B cell (primary cell): Measurements from ENCODE around the gene PITX3. TPM values are rescaled to one million over a fixed set of nuclear protein-coding genes. Genes with fewer than 3 reads are reported as not detected.
"Not testable (repeated sequence)": the region's sequence is repeated elsewhere in the genome, so short reads cannot be mapped to it uniquely, and the experiment has no call there.

ENCODE experiments used
- ATAC-seq: fragments of 200-7000 bp; cut with Tn5 transposase; one replicate; pipeline ENCODE4 v1.10.0; 2021; ENCODE audit warnings: low read depth, mild to moderate bottlenecking, moderate number of reproducible peaks, moderate library complexity
- CTCF ChIA-PET: fragments of 350-600 bp; sonication (Branson Sonifier 250); formaldehyde crosslinking; loops from one replicate; lab custom pipeline; 2021; ENCODE audit warnings: antibody characterized with exemption, inconsistent platforms; lab: Charles Lee
- POLR2A ChIA-PET: fragments of 350-600 bp; sonication (Branson Sonifier 250); formaldehyde crosslinking; loops from one replicate; lab custom pipeline; 2021; ENCODE audit warnings: antibody characterized with exemption; lab: Charles Lee
- DNase-seq: peaks from one replicate; pipeline ENCODE4 v3.0.0; 2013
- H2AFZ ChIP-seq: 2 replicates; pipeline ENCODE4 v1.6.1; 2012; ENCODE audit warnings: mild to moderate bottlenecking, low read depth, low read length; ENCODE audit not compliant: insufficient read depth, poor library complexity, severe bottlenecking
- H3K27ac ChIP-seq, 2 donors: 1 replicate in 1 of 2; 2 replicates in 1 of 2; pipeline ENCODE4 v1.5.1; 2012 to 2013; ENCODE audit warnings: low read length in 2 of 2, mild to moderate bottlenecking in 2 of 2, moderate library complexity in 1 of 2
- H3K27me3 ChIP-seq, 4 experiments: fragments of 200-600 bp in 1 of 4; sonication (generic) in 1 of 4; replicated peaks in 1 of 4; 1 replicate in 2 of 4; 2 replicates in 2 of 4; pipeline versions ENCODE4 v1.6.1 to v1.7.0; 2013 to 2016; ENCODE audit warnings: low read length in 3 of 4, mild to moderate bottlenecking in 2 of 4, mixed read lengths in 1 of 4, moderate library complexity in 1 of 4; ENCODE audit not compliant: insufficient read depth in 4 of 4, control insufficient read depth in 3 of 4; ENCODE audit errors: control extremely low read depth in 1 of 4
- H3K36me3 ChIP-seq, 2 experiments: replicated peaks in 1 of 2; 1 replicate in 1 of 2; 2 replicates in 1 of 2; pipeline versions ENCODE4 v1.6.1 to v1.7.1; 2013; ENCODE audit warnings: low read length in 1 of 2; ENCODE audit not compliant: insufficient read depth in 2 of 2, control insufficient read depth in 1 of 2; ENCODE audit errors: control extremely low read depth in 1 of 2, extremely low read depth in 1 of 2
- H3K4me1 ChIP-seq, 2 donors: fragments of 200-600 bp in 1 of 2; sonication (generic) in 1 of 2; 1 replicate in 1 of 2; 2 replicates in 1 of 2; pipeline versions ENCODE4 v1.5.1 to v1.6.1; 2013 to 2017; ENCODE audit warnings: low read length in 2 of 2; ENCODE audit not compliant: control insufficient read depth in 2 of 2, insufficient read depth in 2 of 2
- H3K4me2 ChIP-seq: replicated peaks from 2 replicates; pipeline ENCODE3; 2012; ENCODE audit warnings: mild to moderate bottlenecking, low read depth, low read length; ENCODE audit not compliant: poor library complexity, severe bottlenecking
- H3K4me3 ChIP-seq, 5 experiments: fragments of 200-600 bp in 1 of 5; sonication (generic) in 1 of 5; 1 replicate in 3 of 5; 2 replicates in 2 of 5; pipeline versions ENCODE4 v1.5.1 to v1.7.0; 2011 to 2016; ENCODE audit warnings: low read length in 4 of 5, mild to moderate bottlenecking in 4 of 5, low read depth in 2 of 5, control low read depth in 1 of 5, moderate library complexity in 1 of 5; ENCODE audit not compliant: insufficient read depth in 1 of 5; ENCODE audit errors: control extremely low read depth in 1 of 5, extremely low read depth in 1 of 5
- H3K79me2 ChIP-seq: fragments of 200-600 bp; sonication (generic); one replicate; pipeline ENCODE4 v1.6.0; 2016; ENCODE audit warnings: low read length; ENCODE audit not compliant: control insufficient read depth, insufficient read depth
- H3K9ac ChIP-seq: fragments of 200-600 bp; sonication (generic); 2 replicates; pipeline ENCODE4 v1.6.1; 2017; ENCODE audit warnings: mild to moderate bottlenecking, low read length, moderate library complexity
- H3K9me3 ChIP-seq, 3 donors: one replicate each; pipeline versions ENCODE4 v1.6.1 to v1.7.1; 2013; ENCODE audit warnings: low read length in 2 of 3; ENCODE audit not compliant: control insufficient read depth in 2 of 3, insufficient read depth in 1 of 3; ENCODE audit errors: control extremely low read depth in 1 of 3
- H4K20me1 ChIP-seq: 2 replicates; pipeline ENCODE4 v1.6.0; 2012; ENCODE audit warnings: mild to moderate bottlenecking, low read length; ENCODE audit not compliant: insufficient read depth, control insufficient read depth, poor library complexity, severe bottlenecking
- H3K27ac Mint-ChIP-seq: one replicate; pipeline ENCODE4 v1.8.0; 2021; ENCODE audit warnings: mixed read lengths
- H3K27me3 Mint-ChIP-seq: one replicate; pipeline ENCODE4 v1.8.0; 2021; ENCODE audit warnings: mixed read lengths
- H3K4me1 Mint-ChIP-seq: one replicate; pipeline ENCODE4 v1.8.0; 2021; ENCODE audit warnings: mixed read lengths
- H3K4me3 Mint-ChIP-seq: one replicate; pipeline ENCODE4 v1.8.0; 2021; ENCODE audit warnings: mixed read lengths
- H3K9me3 Mint-ChIP-seq: one replicate; pipeline ENCODE4 v1.8.0; 2022; ENCODE audit warnings: mixed read lengths; ENCODE audit not compliant: insufficient read depth
- CTCF ChIP-seq: fragments of 200-600 bp; IDR thresholded peaks from one replicate; pipeline ENCODE4 v1.8.0; 2022; ENCODE audit warnings: antibody characterized with exemption, mild to moderate bottlenecking
- EZH2 ChIP-seq: IDR thresholded peaks from 2 replicates; pipeline ENCODE4 v1.6.1; 2012; ENCODE audit warnings: borderline replicate concordance, low read depth, mild to moderate bottlenecking, moderate library complexity, low read length; ENCODE audit not compliant: insufficient read depth, poor library complexity, severe bottlenecking
- WGBS: methylation state at CpG from one replicate; pipeline ENCODE4 v1.1.5; 2013; ENCODE audit warnings: missing lambda C conversion rate; ENCODE audit not compliant: insufficient coverage; 5-methylcytosine and 5-hydroxymethylcytosine counted together
- intact Hi-C: fragments of 100-400 bp; cut with micrococcal nuclease; formaldehyde crosslinking; loops from one replicate; pipeline ENCODE4 v1.10.0; 2022
- polyA plus RNA-seq: library from polyadenylated mRNA; depleted of rRNA; stranded (reverse); fragments of >200 nt; gene quantifications from 2 replicates; pipeline ENCODE4 v1.2.3, GENCODE V29; 2012
- total RNA-seq, 2 donors: library from RNA; stranded (reverse); fragments of 120-200 nt in 1 of 2; gene quantifications; 1 replicate in 1 of 2; 2 replicates in 1 of 2; pipeline versions ENCODE4 v1.2.3 to v1.2.4, GENCODE V29; 2013 to 2022

PITX3 gene
- total and polyA plus RNA-seq, 2 donors (not counting 1 experiment from before 2014, with no cell fraction given): not detected

- Histone ChIP-seq H3K27ac (no peak overlapping the region), H4K20me1 (no peaks in the 10 kb centered on the region), H3K9me3 (no peaks in the 10 kb centered on the region), H3K27me3 (peaks cover 0 to 5% (median 3%) of the 10 kb centered on the region in 4 experiments), H2AFZ (no peak overlapping the region), H3K9ac (no peak overlapping the region), H3K4me3 (no peak overlapping the region), H3K4me2 (no peak overlapping the region), H3K79me2 (no peaks in the 10 kb centered on the region), H3K4me1 (peaks cover under 1 to 1% of the 10 kb centered on the region in 2 donors), H3K36me3 (no peaks in the 10 kb centered on the region)
- ChIA-PET CTCF (interaction anchor here (1.0 to 1.3 kb wide), 3 partner anchors 51 to 156 kb away, joined by 3 to 4 read pairs (median 3); no protein-coding TSS in a partner anchor), POLR2A (no interaction called here)
- H3K27ac Mint-ChIP-seq: no peak overlapping the region
- ATAC-seq (no peak), DNase-seq (no peak)
- H3K4me3 Mint-ChIP-seq: no peak overlapping the region
- H3K27me3 Mint-ChIP-seq: peaks cover 27% of the 10 kb centered on the region
- no peaks in the 10 kb centered on the region for H3K9me3 Mint-ChIP-seq
- intact Hi-C loops: no loop called here
- TF ChIP-seq EZH2 (no peak), CTCF (no peak)
- no peaks in the 10 kb centered on the region for H3K4me1 Mint-ChIP-seq
Measured at GRCh38 chr10:102220612-102221011, 20.7 kb downstream of the PITX3 start.

- Histone ChIP-seq H3K27me3 (peaks cover 0 to 5% (median 1%) of the 10 kb centered on the region in 4 experiments), H3K4me1 (no peaks in the 10 kb centered on the region), H4K20me1 (no peaks in the 10 kb centered on the region), H3K9me3 (peaks cover 0 to under 1% (median 0%) of the 10 kb centered on the region in 3 donors), H3K9ac (no peak overlapping the region), H3K4me2 (no peak overlapping the region), H2AFZ (no peak overlapping the region), H3K79me2 (no peaks in the 10 kb centered on the region), H3K27ac (no peak overlapping the region), H3K36me3 (no peaks in the 10 kb centered on the region), H3K4me3 (no peak overlapping the region)
- POLR2A ChIA-PET: interaction anchor here (0.5 to 0.7 kb wide), 2 partner anchors 11 to 292 kb away, joined by 3 to 9 read pairs; no protein-coding TSS in a partner anchor
- no peaks in the 10 kb centered on the region for H3K9me3 Mint-ChIP-seq
- no peak for ATAC-seq
- H3K4me3 Mint-ChIP-seq: no peak overlapping the region
- 87% methylated on average over 5 of the region's 5 CpGs for WGBS
- intact Hi-C loops: no loop called here
- DNase-seq: no peak
- TF ChIP-seq EZH2 (no peak), CTCF (no peak)
- H3K27ac Mint-ChIP-seq: no peak overlapping the region
- CTCF ChIA-PET: interaction anchor here (0.6 to 2.1 kb wide), 6 partner anchors 10 to 948 kb away, joined by 3 to 25 read pairs (median 4); no protein-coding TSS in a partner anchor
- peaks cover 25% of the 10 kb centered on the region for H3K27me3 Mint-ChIP-seq
- no peaks in the 10 kb centered on the region for H3K4me1 Mint-ChIP-seq
Measured at GRCh38 chr10:102219370-102219769, 21.9 kb downstream of the PITX3 start.

- intact Hi-C loops, H3K36me3 ChIP-seq, H3K4me3 Mint-ChIP-seq, H3K79me2 ChIP-seq, H3K4me1 ChIP-seq, H2AFZ ChIP-seq, H3K9me3 ChIP-seq, H3K27me3 Mint-ChIP-seq, ATAC-seq, H3K4me1 Mint-ChIP-seq, H4K20me1 ChIP-seq, CTCF ChIA-PET, H3K27ac ChIP-seq, H3K27ac Mint-ChIP-seq, H3K9me3 Mint-ChIP-seq, H3K4me3 ChIP-seq, DNase-seq, H3K4me2 ChIP-seq, POLR2A ChIA-PET, H3K9ac ChIP-seq, H3K27me3 ChIP-seq: not testable (repeated sequence)
- WGBS: no CpG with 5 or more reads among the region's 4 CpGs
Measured at GRCh38 chr10:102213599-102213998, 27.7 kb downstream of the PITX3 start.
